GM21529 (cell line): ENCODE measurements around the gene WDR90.
"Not testable (repeated sequence)": the region's sequence is repeated elsewhere in the genome, so short reads cannot be mapped to it uniquely, and the experiment has no call there.

ENCODE experiments used
- ATAC-seq: cut with Tn5 transposase; IDR thresholded peaks from one replicate; pipeline ENCODE4 v1.9.1; 2021; ENCODE audit not compliant: unreplicated experiment

Gene WDR90

DNA sequence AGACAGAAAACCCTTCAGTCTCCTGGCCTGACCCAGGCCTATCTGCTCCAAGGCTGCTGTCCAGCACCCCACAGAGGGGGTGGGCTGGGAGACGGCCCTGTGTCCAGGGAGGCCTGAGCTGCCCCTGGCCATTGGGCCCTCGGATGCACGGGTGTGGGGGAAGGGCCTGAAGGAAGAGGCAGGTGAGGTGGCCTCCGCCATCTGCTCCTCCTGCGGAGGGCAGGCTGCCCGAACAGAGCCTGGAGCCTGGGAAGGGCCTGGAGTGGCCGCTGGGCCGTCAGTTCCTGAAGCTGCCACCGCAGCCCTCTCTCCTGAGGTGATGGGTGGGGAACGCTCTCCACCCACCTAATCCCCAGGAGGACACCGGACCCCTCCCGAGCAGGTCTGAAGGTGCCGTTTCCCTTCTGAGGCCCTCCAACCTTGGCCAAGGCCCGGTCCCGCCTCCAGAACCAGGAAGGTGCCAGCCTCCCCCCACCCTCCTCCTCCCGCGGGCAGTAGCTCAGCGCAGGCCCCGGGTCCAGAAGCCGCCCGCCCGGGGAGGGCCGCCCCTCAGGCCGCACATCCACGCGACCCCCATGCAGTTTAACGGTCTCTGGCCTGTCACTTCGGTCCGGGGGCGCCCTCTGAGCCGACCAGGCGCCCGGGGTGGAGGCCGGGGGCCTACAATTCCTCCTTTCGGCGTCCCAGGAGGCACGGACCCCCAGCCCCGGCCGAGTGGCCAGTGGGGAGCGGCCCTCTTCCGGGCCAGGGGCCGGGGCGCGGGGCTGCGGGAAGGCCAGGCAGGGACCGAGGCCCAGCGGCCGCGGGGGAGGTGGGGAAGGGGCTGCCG lies 55.6 kb downstream of the WDR90 start:
- ATAC-seq, result no peak

DNA sequence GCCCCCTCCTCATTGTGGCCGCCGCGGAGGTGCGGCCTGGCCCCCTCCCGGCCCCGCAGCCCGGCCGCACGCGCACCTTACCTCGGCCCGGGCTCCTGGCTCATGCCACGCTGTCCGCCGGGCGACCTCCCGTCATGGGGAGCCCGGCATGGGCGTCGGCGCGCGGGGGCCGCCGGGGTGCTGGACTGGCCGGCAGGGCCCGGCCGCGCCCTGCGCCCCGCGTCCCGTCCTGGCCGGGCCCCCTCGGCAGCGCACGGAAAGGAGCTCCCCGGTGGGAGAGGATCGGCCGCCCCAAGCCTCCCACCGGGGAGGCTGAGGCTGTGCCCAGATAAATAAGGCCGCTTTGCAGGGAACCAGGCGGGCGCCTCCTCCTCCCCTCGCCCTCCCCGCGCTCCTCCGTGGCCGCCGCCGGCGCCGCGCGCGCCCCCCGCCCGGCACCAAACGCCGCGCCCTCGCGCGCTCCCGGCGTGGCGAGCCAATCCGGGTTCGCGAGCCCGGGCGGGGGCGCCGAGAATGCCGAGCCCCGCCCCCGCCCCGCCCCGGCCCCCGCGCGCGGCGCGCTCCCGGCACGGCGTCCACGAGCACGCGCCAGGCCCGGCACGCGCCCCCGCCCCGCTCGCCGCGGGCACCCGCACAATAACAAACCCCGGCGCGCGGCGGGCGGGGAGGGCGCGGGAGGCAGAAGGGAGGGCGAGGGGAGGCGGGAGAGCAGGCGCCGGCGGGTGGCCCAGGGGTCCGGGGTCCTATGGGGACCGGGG lies 56.4 kb downstream of the WDR90 start, which contains the start of gene FBXL16:
TSS of gene FBXL16 (minus strand) at position 371 of the 758 bp plus-strand sequence. CDS start 8,396 bp downstream, outside the sequence.
- no peak for ATAC-seq

DNA sequence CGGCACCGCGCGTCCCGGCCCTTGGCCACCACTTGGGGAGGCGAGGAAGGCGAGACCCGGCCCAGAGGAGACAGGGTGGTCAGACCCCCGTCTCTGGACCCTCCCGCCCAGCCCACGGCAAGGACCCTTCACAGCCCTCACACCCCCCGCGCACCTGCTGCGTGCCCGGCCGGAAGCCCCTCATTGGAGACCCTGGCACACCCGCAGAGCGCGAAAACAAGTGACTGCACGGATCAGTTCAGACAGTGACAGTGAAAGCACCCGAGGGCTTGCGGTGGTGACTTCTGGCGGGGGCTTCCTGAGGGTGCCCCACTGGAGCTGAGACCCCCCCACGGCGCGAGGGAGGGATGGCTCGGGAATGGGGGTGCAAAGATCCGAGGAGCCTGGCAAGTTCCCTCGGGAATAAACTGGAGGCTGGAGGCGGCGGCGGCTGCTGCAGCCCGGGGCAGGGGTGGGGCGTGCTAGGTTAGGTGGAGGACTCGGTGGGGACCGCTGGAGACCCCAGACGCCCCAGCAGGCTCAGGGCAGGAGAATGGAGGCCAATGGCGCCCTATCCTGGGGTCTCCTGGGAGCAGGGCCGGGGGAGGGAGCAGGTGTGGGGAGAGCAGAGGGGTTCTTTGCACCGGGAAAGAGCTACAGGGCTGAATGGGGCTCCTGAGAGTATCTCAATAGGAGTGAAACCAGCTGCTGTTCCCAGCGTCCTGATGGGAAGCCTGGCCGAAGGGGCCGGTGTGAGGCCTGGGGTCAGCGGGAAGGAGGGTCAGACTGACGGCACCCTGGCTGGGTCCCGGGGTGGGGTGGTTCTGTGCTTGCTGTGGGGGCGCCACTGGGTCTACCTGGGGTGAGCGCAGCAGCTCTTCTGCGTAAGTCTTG lies 57.3 kb downstream of the WDR90 start:
- ATAC-seq, result no peak

DNA sequence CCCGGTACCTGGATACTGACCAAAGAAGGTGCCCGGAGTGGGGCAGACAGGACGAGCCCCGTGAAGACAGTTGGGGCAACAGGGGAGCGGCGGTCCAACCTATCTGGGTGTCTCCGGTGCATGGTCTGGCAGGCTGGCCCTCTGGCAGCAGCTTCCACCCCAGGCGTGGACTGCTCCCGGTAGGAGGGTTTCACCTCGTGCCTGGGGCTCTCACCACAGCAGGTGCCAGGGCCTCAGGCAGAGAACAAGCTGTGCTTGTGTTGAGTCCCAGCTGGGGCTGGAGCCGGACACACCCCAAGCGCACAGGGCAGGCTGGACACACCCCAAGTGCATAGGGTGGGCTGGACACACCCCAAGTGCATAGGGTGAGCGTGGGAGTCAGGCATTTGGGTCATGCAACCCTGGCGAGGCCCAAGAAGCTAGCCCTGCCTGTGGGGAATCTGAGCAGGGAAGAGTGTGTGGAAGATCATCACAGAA lies 57.9 kb downstream of the WDR90 start:
- no peak for ATAC-seq

DNA sequence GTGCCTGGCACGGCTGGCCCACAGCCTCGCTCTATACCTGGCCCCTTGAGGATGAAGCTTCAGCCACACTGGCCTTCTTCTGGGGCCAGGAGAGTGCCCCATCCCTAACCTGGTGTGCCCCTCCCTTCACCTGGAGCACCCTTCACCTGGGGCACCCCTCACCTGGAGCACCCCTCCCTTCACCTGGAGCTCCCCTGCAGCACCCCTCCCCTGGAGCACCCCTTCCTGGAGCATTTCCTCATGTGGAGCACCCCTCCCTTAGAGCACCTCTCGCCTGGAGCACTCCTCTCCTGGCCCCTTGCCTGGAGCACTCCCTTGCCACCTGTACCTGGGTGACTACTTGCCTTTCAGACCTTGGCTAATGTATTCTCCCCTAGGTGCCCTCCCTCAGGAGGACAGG lies 58.9 kb downstream of the WDR90 start:
- no peak for ATAC-seq

DNA sequence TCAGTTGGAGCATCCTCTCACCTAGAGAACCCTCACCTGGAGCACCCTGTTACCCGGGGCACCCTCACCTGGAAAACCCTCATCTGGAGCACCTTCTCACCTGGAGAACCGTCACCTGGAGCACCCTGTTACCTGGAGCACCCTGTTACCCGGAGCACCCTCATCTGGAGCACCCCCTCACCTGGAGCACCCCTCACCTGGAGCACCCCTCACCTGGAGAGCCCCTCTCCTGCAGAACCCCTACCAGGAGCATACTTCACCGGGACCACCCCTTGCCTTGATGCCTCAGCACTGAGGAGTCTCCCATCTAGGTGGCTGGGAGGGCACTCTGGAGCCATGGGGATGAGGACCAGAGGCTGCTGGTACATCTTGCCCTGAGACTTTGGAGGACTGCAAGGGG lies 59.8 kb downstream of the WDR90 start:
- no peak for ATAC-seq

DNA sequence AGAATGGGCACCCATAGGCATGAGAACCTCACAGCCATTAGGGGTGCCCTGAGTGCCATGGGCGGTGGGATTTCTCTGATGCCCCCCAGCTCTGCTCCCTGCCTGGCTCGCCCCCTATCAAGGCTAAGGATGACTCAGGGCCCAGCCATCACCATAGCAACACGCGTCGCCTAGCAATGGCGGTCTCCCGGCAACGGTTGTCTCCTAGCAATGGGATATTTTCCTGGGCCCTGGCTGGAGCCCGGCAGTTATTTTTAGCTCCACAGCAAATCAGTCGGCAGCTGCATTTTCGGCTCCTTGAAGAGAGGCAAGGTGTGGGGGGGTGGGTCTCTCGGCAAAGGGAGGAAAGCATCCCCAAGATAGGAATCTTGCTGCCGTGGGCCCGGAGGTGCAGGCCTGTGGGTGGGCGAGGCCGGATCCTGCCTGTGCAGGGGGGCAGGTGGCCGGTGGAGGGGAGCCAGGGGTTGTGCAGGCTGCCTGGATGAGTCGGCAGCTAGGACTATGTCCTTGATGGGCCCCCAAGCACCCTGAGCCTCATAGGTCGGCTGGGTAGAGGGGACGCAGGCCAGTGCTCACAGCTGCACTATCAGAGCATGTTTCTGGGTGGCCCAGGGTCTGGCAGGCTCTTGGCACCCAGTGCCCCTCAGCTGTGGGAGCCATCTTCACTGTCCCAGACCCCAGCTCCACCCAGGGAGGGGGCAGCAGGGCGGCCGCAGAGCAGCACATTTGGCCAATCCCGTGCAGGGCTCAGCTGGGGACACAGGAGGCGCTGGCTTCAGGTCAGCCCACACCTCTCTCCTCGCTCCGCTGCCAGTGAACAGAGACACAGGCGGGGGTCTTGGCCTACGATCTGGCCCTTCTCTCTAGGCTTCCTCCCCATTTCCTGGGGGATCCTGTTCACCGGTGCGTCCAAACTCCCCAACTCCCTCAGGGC lies 60.7 kb downstream of the WDR90 start:
- no peak for ATAC-seq

DNA sequence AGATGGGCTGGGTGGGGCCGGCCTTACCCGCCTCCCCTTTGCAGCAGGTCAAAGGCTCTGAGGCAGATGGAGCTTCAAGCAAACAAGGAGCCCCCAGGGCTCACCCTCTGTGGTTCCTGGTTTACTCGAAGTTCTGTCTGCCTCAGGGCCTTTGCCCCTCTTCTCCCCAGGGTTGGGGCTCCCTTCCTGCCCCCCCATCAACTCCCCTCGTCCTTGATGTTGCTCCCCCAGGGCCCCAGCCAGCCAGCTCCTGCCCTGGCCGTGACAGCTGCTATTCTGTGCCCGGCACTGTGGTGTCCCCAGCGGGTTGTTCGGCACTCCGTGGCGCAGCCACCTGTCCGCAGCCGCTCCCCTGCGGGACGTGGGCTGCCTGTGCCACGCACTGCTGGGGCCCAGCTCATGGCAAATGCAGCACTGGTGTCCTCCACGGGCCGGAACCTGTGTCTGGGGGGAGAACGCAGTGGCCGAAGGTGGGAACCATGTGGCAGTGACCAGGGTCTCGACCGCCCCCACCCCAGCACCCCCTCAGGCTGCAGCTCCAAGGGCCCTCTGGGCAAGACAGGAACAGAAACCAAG lies 61.4 kb downstream of the WDR90 start:
- ATAC-seq, result no peak

DNA sequence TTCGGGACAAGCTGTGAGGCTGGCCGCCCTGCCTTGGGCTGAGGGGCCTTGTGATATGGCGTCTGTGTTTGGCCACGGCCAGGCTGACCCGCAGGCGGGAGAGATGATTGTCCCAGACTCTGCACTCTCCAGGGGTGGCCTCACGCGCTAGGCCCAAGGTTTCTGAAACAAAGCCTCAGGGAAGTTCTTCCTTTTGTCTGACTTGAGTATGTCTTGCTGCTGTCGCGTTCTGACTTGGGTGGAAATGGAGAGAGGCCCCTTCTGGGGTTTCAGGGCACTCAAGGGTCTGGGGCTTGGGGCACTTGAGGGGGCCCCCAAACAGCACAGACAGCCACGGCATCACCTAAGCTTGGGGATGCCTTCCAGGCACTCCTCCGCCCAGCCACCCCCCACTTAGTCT lies 61.9 kb downstream of the WDR90 start:
- ATAC-seq, result no peak

DNA sequence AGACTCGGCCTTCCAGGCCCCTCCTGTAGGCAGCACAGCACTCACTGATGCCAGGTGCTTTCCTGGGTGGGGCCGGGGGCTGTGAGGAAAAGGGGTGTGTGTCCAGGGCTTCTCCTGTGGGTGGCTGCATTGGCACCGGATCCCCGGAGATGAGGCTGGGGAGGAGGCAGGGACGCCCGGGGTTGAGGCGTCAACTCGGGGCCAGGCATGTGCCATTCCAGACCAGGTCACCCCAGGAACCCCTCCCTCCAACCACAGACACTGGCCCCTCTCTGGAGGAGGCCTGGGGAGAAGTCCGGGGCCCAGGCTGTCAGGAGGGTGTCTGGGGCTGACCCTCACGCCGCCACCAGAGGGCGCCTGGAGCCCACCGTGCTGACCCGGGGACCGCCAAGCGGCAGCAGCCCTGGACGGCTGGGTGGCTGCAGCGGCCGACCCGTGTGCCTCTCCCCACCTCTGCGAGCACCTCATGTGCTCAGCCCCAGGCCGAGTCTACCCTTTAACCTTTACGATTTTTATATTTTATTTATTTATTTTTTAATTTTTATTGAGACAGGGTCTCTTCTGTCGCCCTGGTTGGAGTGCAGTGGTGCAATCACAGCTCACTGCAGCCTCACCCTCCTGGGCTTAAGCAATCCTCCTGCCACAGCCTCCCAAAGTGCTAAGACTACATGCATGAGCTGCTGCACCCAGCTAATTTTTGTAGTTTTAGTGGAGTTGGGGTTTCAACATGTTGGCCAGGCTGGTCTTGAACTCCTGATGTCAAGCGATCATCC lies 62.6 kb downstream of the WDR90 start:
- ATAC-seq, result no peak

DNA sequence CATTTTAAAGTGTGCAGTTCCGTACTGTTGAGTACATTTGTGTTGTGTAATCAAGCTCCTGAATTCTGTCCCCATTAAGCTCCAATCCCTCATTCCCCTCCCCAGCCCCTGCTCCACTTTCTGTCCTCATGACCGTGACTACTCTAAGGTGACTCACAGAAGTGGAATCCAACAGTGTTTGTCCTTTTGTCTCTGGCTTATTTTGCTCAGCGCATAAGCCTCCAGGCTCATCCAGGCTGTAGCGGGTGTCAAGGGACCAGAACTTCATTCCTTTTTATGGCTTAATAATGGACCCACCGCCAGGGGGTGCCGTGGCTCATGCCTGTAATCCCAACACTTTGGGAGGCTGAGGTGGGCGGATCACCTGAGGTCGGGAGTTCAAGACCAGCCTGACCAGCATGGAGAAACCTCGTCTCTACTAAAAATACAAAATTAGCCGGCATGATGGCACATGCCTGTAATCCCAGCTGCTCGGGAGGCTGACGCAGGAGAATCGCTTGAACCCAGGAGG lies 63.6 kb downstream of the WDR90 start:
- not testable (repeated sequence) for ATAC-seq

DNA sequence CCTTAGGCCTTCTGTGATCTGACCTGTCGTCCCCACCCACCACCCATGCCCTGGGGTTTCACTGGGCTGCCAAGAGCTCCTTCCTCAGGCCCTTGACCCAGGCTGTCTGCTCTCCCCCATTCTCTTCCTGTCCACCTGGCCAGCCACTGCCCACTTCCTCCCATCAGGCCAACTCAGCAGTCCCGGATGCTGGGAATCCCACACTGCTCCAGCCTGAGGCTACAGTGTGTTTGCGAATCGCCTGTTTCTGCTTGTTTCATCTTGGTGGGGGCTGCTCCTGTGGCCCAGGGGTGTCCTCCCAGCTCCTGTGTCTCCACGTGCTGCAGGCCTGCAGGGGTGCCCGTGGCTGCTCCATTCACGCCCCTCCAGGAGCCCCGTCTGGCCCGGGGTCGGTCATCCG lies 64.9 kb downstream of the WDR90 start:
- no peak for ATAC-seq

DNA sequence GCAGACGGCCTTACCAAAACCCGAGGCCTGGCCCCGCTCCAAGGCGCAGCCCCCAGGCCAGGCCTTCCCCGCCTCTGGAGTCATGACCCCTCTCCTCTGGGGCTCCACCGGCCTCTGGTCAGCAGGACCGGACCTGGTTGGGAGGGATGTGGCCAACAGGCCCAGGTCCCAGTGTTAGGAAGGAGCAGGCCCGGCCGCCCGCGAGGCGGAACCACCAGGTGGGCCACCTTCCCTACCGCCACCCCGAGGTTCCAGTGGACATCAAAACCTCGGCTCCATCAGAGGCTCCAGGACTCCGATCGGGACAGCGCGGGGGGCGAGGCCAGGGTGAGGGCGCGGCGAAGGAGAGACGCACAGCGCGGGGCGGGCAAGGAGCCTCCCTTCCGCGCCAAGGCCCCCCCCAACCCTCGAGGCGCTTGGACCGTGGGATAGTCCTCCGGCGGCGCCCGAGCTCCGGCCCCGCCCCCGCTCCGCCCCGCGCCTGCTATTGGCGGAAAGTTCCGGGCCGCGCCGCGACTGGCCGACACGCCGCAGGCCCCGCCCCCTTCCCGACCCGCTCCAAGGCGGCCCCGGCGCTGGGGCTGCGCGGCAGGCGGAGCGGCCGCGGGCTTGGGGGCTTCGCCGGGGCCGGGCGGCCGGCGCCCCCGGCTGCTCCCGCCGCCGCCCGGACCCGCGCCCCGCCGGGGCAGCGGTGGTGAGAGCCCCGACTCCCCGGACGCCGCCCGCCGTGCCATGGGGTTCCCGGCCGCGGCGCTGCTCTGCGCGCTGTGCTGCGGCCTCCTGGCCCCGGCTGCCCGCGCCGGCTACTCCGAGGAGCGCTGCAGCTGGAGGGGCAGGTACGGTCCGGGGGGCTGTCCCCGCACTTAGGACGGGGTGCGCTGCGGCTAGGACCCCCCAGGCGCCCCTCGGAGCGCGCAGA lies 65.7 kb downstream of the WDR90 start, which contains the start of gene METRN:
TSS of gene METRN (plus strand) at position 561 of the 919 bp plus-strand sequence. CDS start at position 733, 172 bp downstream.
- peak; percentile 74 for ATAC-seq

DNA sequence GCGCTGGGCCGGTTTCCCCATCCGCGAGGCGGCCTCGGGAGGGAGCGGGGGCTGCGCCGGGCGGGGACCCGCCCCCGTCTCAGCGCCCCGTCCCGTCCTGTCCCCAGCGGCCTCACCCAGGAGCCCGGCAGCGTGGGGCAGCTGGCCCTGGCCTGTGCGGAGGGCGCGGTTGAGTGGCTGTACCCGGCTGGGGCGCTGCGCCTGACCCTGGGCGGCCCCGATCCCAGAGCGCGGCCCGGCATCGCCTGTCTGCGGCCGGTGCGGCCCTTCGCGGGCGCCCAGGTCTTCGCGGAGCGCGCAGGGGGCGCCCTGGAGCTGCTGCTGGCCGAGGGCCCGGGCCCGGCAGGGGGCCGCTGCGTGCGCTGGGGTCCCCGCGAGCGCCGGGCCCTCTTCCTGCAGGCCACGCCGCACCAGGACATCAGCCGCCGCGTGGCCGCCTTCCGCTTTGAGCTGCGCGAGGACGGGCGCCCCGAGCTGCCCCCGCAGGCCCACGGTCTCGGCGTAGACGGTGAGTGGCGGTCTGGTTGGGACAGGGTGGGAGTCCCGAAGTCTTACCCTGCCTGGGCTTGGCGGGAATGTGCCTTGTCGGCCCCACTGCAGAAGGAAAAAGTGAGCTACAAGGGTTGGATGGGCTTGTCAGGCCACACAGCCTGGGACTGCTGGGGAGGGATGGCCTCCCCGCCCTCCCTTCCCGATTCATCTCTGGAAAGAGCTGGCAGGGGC lies 66.5 kb downstream of the WDR90 start:
- ATAC-seq, result no peak

DNA sequence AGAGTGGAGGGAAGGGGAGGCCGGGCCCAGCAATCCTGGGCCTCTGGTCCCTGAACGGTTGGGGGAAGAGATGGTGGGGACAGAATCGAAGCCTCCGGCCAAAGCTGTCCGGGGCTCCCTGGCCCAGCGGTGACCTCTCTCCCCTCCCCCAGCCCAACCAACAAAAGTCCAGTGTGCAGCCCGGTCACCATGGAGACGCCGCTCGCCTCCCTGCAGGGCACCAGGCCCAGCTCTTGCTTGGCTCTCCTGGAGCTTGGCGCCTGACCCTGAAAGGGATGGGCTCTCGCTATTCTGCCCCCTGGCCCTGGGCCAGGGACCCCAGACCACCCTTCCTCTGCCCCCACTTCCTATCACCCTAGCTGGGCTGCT lies 67.0 kb downstream of the WDR90 start:
- ATAC-seq, result no peak

DNA sequence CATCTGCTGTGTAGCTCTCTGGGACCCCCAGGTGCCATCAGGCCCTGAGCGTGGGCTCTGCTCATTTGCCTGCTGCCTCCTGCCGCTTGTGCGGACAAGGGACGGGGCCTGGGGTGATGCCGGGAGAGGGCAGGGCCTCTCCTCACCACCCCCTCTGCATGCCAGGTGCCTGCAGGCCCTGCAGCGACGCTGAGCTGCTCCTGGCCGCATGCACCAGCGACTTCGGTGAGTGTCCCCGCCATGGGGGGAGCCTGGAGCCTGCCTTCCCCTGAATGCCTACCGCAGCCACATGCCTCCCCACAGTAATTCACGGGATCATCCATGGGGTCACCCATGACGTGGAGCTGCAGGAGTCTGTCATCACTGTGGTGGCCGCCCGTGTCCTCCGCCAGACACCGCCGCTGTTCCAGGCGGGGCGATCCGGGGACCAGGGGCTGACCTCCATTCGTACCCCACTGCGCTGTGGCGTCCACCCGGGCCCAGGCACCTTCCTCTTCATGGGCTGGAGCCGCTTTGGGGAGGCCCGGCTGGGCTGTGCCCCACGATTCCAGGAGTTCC lies 67.7 kb downstream of the WDR90 start:
- no peak for ATAC-seq
